GM21526 (cell line): Measurements from ENCODE around the gene LDB2.

Source experiments
- ATAC-seq: cut with Tn5 transposase; IDR thresholded peaks from one replicate; pipeline ENCODE4 v1.9.1; 2021; ENCODE audit warnings: moderate library complexity; ENCODE audit not compliant: unreplicated experiment, low FRiP score

Gene LDB2

GRCh38 chr4:16812041-16812440 lies 86.4 kb downstream of the LDB2 start:
- no peak for ATAC-seq

- no peak for ATAC-seq
These were observed 88.5 kb downstream of the LDB2 start for GRCh38 chr4:16809943-16810342.

GRCh38 chr4:16809064-16809463 lies 89.4 kb downstream of the LDB2 start:
- no peak for ATAC-seq

- ATAC-seq, result no peak
These were observed 91.1 kb downstream of the LDB2 start for GRCh38 chr4:16807355-16807754.

- no peak for ATAC-seq
These were observed 93.9 kb downstream of the LDB2 start for GRCh38 chr4:16804581-16804980.

GRCh38 chr4:16802044-16802443 lies 96.4 kb downstream of the LDB2 start:
- ATAC-seq, result no peak

- ATAC-seq, result no peak
These were observed 97.1 kb downstream of the LDB2 start for GRCh38 chr4:16801356-16801755.

GRCh38 chr4:16794816-16795445 lies 103.5 kb downstream of the LDB2 start:
- no peak for ATAC-seq

GRCh38 chr4:16791460-16791859 lies 107.0 kb downstream of the LDB2 start:
- ATAC-seq, result no peak

- no peak for ATAC-seq
These were observed 107.9 kb downstream of the LDB2 start for GRCh38 chr4:16790508-16790907.

GRCh38 chr4:16788868-16789267 lies 109.6 kb downstream of the LDB2 start:
- no peak for ATAC-seq

GRCh38 chr4:16785793-16786527 lies 112.5 kb downstream of the LDB2 start:
- ATAC-seq, result no peak

GRCh38 chr4:16783119-16783518 lies 115.3 kb downstream of the LDB2 start:
- no peak for ATAC-seq

- no peak for ATAC-seq
These were observed 119.3 kb downstream of the LDB2 start for GRCh38 chr4:16779028-16779675.

- no peak for ATAC-seq
These were observed 120.7 kb downstream of the LDB2 start for GRCh38 chr4:16777726-16778125.

GRCh38 chr4:16775411-16776154 lies 122.9 kb downstream of the LDB2 start:
- ATAC-seq, result no peak

- no peak for ATAC-seq
These were observed 126.0 kb downstream of the LDB2 start for GRCh38 chr4:16772366-16772850.

GRCh38 chr4:16770710-16771285 lies 127.6 kb downstream of the LDB2 start:
- no peak for ATAC-seq

GRCh38 chr4:16767861-16768260 lies 130.6 kb downstream of the LDB2 start:
- ATAC-seq, result no peak

GRCh38 chr4:16767251-16767650 lies 131.2 kb downstream of the LDB2 start:
- no peak for ATAC-seq

- no peak for ATAC-seq
These were observed 132.9 kb downstream of the LDB2 start for GRCh38 chr4:16765546-16765945.
